HEK293T (cell line): ENCODE data around the gene IFIT1B.

ENCODE experiments used
- ARNT ChIP-seq: fragments of 450-650 bp; IDR thresholded peaks from 2 replicates; pipeline ENCODE4 v1.6.1; 2017; ENCODE audit warnings: mild to moderate bottlenecking
- BHLHE40 ChIP-seq: fragments of 450-650 bp; IDR thresholded peaks from 2 replicates; pipeline ENCODE4 v1.6.1; 2016; ENCODE audit warnings: mild to moderate bottlenecking, moderate library complexity, borderline replicate concordance
- CTBP1 ChIP-seq: fragments of 450-650 bp; IDR thresholded peaks from 2 replicates; pipeline ENCODE4 v1.6.1; 2016; ENCODE audit warnings: borderline replicate concordance
- FOXM1 ChIP-seq: fragments of 450-650 bp; IDR thresholded peaks from 2 replicates; pipeline ENCODE4 v1.6.1; 2017; ENCODE audit warnings: mild to moderate bottlenecking, borderline replicate concordance
- SUZ12 ChIP-seq: fragments of 450-650 bp; IDR thresholded peaks from 2 replicates; pipeline ENCODE4 v1.6.1; 2016; ENCODE audit warnings: mild to moderate bottlenecking
- TARDBP ChIP-seq: fragments of 450-650 bp; IDR thresholded peaks from 2 replicates; pipeline ENCODE4 v1.6.1; 2016

- TF ChIP-seq CTBP1 (no peak), TARDBP (no peak), ARNT (no peak), FOXM1 (no peak), SUZ12 (no peak), BHLHE40 (no peak)
Observed at GRCh38 chr10:89369156-89370105, 8.4 kb upstream of the IFIT1B start.
